ENCODE data around the gene PSMB7. TPM values are rescaled to one million over a fixed set of nuclear protein-coding genes. Genes with fewer than 3 reads are reported as not detected.

Gene PSMB7
- total and polyA plus RNA-seq, 2 of the 13 experiments (the other 11 are each of a cell fraction or from before 2014, with no cell fraction given) = 259 to 291 TPM

GRCh38 chr9:124415102-124415851 is at the start of gene PSMB7 (continued):
- peak; percentile 100 for TF ChIP-seq KDM5A (IDR thresholded peaks at IDR 0.05; ENCODE audit: borderline replicate concordance, low read length)
- TF ChIP-seq GMEB1 (CRISPR knock-in tag; IDR thresholded peaks at IDR 0.05; ENCODE audit: borderline replicate concordance) = peak; percentile 94
- peak; percentile 59; the same call in 1 of the 2 replicates for TF ChIP-seq RFX1 (IDR thresholded peaks at IDR 0.05)
- no peak for TF ChIP-seq TCF12 (IDR thresholded peaks at IDR 0.05)
- TF ChIP-seq TCF12 (CRISPR knock-in tag; IDR thresholded peaks at IDR 0.05) = 0 out of 2 replicates have a peak, but pooled peaks have one; percentile 38
- no peak for TF ChIP-seq RCOR2 (CRISPR knock-in tag; IDR thresholded peaks at IDR 0.05)
- no peak for TF ChIP-seq JUND (CRISPR knock-in tag; IDR thresholded peaks at IDR 0.05)
- TF ChIP-seq ZNF646 (CRISPR knock-in tag; IDR thresholded peaks at IDR 0.05) = no peak
- TF ChIP-seq ZNF274 (CRISPR knock-in tag; IDR thresholded peaks at IDR 0.05) = peak; percentile 28; the same call in 1 of the 2 replicates
- 0 out of 2 replicates have a peak, but pooled peaks have one; percentile 61 for TF ChIP-seq ZFP36L1 (CRISPR knock-in tag; IDR thresholded peaks at IDR 0.05)
- peak; percentile 86 for TF ChIP-seq SALL1 (CRISPR knock-in tag; IDR thresholded peaks at IDR 0.05)
- peak; percentile 100 for TF ChIP-seq ZNF574 (CRISPR knock-in tag; IDR thresholded peaks at IDR 0.05)
- no peak for TF ChIP-seq ZNF589 (CRISPR knock-in tag; conservative IDR thresholded peaks at IDR 0.05)
- TF ChIP-seq PRPF4 (IDR thresholded peaks at IDR 0.05; ENCODE audit: low read depth, low read length, poor library complexity, severe bottlenecking) = no peak
- 0 out of 2 replicates have a peak, but pooled peaks have one; percentile 43 for TF ChIP-seq ETS1 (CRISPR knock-in tag; IDR thresholded peaks at IDR 0.05)
- TF ChIP-seq MED1 (CRISPR knock-in tag; IDR thresholded peaks at IDR 0.05) = peak; percentile 77
